ACHN (cell line): ENCODE measurements around the gene H19.

Experiments used
- DNase-seq: peaks from one replicate; pipeline ENCODE4 v3.0.0-alpha.2; 2015
- in situ Hi-C: cut with HindIII; loops from 2 replicates; pipeline ENCODE4 v1.10.0; 2017; ENCODE audit warnings: low sequenced_read_pairs, low pct_ligation_motif_present, low pct_unique_long_range_greater_than_20kb

H19 gene

GRCh38 chr11:1997755-1998154 lies at the start of gene H19:
TSS of gene H19 (minus strand) at chr11:1997842.
- no peak for DNase-seq
- in situ Hi-C loops, result no loop called here

GRCh38 chr11:2041963-2042362 lies 44.3 kb upstream of the H19 start:
- in situ Hi-C loops, result no loop called here
- DNase-seq, result no peak

GRCh38 chr11:2041153-2041552 lies 43.5 kb upstream of the H19 start:
- DNase-seq, result no peak
- in situ Hi-C loops, result no loop called here

- in situ Hi-C loops, result no loop called here
- no peak for DNase-seq
Observed at GRCh38 chr11:2039198-2039759, 41.6 kb upstream of the H19 start.

DNA sequence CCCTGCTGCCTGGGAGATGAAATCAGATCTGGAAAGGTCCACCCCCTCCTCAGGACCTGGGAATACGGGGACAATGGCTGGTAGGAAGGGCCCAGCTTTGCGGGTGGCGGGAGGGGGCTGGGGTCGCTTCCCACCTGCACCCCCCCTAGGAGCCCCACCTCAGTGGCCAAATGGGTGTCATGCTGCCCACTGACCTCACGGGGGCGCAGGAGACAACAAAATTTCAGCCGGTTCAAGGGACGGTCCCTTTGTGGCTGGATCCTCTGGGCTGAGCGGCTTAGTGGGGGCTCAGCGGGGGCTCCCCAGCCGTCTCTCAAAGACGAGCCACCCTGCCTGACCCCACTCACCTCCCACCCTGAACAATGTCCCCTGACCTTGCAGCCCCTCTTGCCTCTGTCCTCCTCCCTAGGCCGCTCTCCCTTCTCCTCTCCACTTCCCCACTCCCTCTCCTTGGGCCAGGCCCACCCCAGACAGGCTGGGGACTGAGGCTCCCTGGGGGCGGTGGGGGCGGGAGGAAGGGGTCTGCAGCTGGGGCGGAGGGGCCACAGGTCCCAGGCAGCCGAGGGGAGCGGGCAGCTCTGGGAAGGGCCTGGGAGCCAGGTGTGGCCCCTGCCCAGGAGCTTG lies 39.3 kb upstream of the H19 start:
- in situ Hi-C loops, result no loop called here
- no peak for DNase-seq

DNA sequence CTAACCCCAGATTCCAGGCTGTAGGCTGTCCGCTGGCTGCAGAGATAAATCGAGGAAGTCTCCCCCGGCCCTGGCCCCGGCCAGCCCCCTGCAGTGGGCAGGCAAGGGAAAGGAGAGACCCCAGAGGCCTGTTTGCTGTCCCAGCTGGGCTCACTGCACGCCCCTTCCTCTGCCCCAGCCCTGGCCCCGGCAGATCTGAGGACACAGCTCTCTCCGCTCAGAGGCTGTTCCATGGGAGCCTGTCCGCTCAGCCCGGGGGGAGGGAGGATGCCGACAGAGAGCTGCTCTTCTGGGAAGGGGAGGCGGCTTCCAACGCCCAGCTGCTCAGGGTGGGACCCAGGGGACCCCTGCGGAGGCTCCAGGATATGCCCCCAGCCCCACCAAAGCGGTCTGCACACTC lies 37.7 kb upstream of the H19 start:
- in situ Hi-C loops, result no loop called here
- no peak for DNase-seq

GRCh38 chr11:2031058-2031457 lies 33.4 kb upstream of the H19 start:
- DNase-seq, result no peak
- in situ Hi-C loops, result no loop called here

GRCh38 chr11:2027708-2028107 lies 30.1 kb upstream of the H19 start:
- in situ Hi-C loops, result no loop called here
- no peak for DNase-seq

DNA sequence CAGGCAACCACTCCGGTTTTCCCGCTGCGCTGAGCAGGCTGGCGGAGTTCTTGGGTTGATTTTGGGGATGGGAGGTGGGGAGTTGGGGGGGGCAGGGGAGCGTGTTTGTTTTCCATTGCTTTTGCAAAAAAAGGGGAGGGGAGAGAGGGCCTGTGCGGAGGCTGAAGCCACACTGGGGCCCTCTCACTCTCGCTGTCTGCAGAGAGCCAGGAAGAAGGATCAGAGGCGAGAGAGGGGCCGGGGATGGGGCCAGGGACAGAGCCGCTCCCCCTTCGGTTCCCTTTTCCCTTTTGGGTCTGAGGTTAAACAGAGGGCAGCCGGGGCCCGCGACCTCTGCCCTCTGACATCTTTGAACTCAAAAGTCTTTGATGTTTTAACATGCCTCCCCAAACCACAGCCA lies 17.4 kb upstream of the H19 start:
- in situ Hi-C loops, result no loop called here
- DNase-seq, result no peak

DNA sequence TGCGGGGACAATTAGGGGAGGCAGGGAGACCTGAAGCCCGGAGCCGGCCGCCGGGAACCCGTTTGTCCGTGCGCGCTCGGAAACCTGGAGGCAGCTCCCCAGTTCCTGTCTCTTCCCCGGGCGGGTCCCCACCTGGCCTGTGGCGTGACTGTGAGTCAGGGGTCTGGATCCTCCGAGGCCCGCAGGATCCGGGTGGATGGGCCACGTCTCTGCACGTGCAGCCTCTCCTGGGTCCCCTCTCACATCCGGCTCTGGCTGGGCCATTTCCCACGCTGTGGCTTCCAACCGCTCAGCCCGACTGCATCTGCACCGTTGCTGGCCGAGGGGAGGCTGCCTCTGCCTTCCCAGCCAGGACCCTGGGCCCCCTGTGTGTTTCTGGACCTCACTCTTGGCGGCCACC lies 14.8 kb upstream of the H19 start:
- no peak for DNase-seq
- in situ Hi-C loops, result no loop called here

DNA sequence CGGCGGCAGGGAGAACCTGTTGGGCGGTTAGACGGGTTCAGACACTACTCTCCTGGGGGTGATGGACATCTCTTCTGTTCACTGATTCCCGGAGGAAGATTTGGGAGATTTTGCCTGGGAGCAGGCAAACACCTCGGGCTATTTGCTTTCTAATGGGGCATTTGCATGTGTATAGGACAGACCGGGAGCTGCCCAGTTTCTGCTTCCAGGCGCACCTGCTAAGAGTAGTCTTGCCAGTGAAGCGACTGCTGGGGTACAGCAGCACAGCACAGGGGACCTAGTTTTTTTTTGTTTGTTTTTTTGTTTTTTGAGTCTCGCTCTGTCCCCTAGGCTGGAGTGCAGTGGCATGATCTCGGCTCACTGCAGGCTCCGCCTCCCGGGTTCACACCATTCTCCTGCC lies 6.8 kb upstream of the H19 start:
- no peak for DNase-seq
- in situ Hi-C loops, result no loop called here

- in situ Hi-C loops, result no loop called here
- no peak for DNase-seq
Observed at GRCh38 chr11:2002807-2003206, 5.2 kb upstream of the H19 start.

DNA sequence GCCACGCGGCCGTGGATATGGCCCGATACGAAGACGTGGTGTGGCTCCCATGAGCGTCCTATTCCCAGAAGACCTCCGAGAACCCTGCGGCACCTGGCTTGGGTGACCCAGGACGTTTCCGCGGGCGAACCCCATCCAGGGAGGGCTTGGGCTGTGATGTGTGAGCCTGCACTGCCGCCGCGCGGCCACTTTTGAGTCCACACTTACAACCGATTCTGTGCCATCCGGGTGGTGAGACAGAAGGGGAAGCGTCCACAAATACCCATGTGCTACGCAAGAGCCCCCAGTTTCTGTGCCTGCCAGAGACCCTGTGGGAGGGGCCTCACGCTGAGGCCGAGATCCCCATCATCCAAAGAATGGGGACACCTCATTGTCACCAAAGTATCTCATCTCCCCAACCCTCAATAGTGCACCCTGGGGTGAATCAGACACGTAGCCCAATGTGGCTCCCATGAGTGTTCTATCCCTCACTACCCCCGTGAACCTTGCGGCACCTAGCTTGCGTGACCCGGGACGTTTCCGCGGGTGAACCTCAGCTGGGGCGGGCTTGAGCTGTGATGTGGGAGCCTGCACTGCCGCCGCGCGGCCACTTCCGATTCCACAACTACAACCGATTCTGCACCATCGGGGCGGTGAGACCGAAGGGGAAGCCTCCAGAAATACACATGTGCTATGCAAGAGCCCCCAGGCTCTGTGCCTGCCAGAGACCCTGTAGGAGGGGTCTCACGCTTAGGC lies 4.6 kb upstream of the H19 start:
- in situ Hi-C loops, result no loop called here
- no peak for DNase-seq

GRCh38 chr11:1998861-1999260 lies 1.2 kb upstream of the H19 start:
- DNase-seq, result no peak
- in situ Hi-C loops, result no loop called here

GRCh38 chr11:1998290-1998689 lies 648 bp upstream of the H19 start:
- DNase-seq, result no peak
- in situ Hi-C loops, result no loop called here

DNA sequence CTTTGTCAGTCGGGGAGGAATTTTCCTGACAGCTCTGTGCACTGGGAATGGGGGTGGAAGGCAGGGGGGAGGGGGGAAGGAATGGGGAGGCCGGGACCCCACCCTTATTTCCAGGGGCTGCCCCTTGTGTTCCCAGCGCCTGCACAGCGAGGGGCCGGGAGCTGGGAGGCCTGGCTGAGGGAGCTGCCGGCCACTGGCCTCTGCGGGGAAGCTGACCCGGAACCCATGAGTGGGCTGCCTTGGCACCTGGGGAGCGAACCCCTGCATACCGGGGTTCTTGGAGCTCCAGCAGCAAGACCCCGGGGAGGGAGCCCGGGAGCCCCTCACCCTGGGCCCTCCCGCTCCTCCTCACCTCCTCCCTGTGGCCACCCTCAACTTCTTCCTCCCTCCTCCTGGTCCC lies 3.5 kb downstream of the H19 start:
- DNase-seq, result no peak
- in situ Hi-C loops, result no loop called here

GRCh38 chr11:1992111-1992510 lies 5.5 kb downstream of the H19 start:
- in situ Hi-C loops, result no loop called here
- no peak for DNase-seq

DNA sequence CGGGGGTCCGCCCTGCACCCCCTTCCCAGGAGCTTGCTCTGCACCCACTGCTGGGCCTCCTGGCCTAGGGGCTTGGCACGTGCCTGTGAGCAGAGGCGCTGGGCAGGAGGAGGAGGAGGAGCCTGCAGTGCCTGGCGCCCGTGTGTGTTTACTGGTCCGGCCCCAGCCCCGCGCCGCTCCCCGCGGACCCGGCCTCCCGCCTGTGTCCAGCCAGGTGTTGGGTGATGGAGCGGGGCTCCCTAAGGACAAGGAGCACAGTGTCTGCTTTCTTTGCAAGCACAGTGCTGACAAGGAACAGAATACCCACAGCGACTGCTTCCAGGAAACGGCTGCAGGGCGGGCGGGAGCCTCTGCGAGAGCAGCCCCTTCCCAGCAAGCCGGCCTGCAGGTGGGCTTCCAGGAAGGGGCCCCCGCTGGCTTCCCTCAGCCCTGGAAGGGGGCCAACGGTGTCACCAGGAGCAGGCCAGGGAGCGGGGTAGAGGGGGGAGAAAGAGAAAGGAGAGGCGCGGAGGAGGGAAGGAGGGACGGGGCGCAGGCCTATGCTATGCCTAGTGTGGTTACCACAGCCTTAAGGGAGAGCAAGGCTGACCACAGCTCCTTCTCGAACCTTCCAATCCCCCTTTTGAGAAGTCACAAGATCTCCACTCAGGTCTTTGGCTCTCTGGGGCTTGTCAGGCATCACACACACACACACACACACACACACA lies 6.6 kb downstream of the H19 start:
- DNase-seq, result no peak
- in situ Hi-C loops, result no loop called here

DNA sequence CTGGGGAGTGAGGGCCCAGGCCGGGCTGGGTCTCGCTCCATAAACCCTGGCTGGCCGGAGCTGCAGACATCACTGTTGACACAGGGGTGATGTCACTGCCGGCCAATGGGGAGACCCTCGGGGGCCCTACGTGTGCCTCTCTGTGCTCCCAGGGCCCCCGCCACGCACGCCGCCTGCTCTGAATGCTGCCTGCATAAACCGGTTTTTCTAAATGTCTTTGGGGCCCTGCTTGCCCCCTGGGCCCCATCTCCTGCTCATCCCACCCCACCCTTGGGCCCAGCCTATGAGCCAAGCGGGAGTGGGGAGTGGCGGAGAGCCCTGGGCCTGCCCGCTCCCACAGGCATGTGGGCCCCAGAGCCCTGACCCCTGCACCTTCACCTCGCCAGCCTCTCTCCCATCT lies 7.7 kb downstream of the H19 start:
- in situ Hi-C loops, result no loop called here
- DNase-seq, result no peak
